Cardiac septum (tissue), 1 donor: ENCODE results near the gene PRUNE2. TPM values are rescaled to one million over a fixed set of nuclear protein-coding genes. Genes with fewer than 3 reads are reported as not detected.
"Not testable (repeated sequence)": the region's sequence is repeated elsewhere in the genome, so short reads cannot be mapped to it uniquely, and the experiment has no call there.

Experiments used
- DNase-seq: peaks from one replicate; pipeline ENCODE4 v3.0.0-alpha.2; 2020; ENCODE audit warnings: low spot score
- intact Hi-C: fragments of 100-400 bp; cut with DNase I; formaldehyde crosslinking; loops from one replicate; pipeline ENCODE4 v1.14.0; 2022
- total RNA-seq: library from RNA; stranded (reverse); fragmentation: NEBNext Ultra II Directional; extraction: Animal tissue kit (Norgen Biotek cat#: 25700); gene quantifications from one replicate; pipeline ENCODE4 v1.2.1, GENCODE V29; 2021
- donor health status: DM: no; HTN: no; CAD: no.

Gene PRUNE2
- total RNA-seq, 1 donor from 2014 or later = 19.9 TPM

GRCh38 chr9:76756941-76757673, 148.8 kb downstream of the PRUNE2 start:
- intact Hi-C loops = no loop called here
- no peak for DNase-seq

DNA sequence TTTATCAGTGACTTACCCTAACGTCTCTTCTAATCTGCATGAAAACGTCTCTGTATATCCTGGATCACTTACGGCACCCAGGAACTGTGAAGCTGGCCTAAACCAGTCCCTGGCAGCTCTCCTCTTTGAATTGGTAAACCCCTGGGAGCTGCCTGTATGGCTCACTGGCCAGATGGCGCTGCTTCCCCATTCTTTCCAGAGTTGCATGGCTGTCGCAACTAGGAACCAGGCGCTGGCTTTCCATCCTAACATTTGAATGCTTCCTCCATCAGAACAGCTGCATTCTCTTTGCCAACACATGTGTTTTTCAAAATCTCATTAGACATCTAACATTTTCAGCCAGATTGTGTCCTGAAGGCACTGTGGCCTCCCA, 149.7 kb downstream of the PRUNE2 start:
- DNase-seq = no peak
- intact Hi-C loops = no loop called here

DNA sequence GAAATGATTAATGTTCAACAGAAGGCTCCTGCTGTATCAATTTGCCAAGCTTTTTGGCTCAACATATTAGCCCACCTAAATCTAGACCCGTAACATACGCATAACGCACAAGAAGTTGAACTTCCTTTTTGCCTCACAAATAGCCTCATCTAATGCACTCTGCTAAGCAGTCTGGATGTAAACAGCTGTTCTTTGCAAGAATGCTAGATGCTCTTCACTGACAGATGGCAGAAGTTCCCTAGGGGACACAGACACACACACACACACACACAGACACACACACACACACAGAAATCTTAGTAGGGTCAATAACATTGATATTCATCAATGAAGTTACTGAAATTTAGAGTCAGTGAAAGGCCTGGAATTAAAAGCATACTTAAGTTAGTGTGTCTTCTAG, 154.9 kb downstream of the PRUNE2 start:
- intact Hi-C loops = no loop called here
- no peak for DNase-seq

GRCh38 chr9:76744336-76744735, 161.6 kb downstream of the PRUNE2 start:
- intact Hi-C loops = no loop called here
- no peak for DNase-seq

DNA sequence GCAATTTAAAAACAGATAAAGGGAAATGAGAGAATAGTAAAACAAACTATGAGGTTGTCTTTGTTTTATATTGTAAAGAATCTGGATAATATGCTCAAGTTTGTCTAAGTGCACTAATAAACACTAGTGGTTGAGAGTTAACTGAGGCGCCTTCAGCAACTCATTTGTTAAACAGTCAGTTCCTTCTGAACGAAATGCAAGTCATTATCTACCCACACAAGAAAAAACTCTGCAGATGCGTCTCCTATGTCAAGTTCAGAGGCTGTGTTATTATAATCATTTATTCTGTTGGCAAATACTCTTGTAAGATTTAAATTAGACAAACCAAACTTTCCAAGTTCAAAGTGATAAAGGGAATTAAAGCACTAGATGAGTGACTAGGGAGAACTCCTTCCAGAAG, 162.0 kb downstream of the PRUNE2 start:
- intact Hi-C loops = no loop called here
- no peak for DNase-seq

- intact Hi-C loops, DNase-seq: not testable (repeated sequence)
These were observed 163.0 kb downstream of the PRUNE2 start for GRCh38 chr9:76742890-76743289.

GRCh38 chr9:76741524-76741923, 164.4 kb downstream of the PRUNE2 start:
- no peak for DNase-seq
- intact Hi-C loops = no loop called here

DNA sequence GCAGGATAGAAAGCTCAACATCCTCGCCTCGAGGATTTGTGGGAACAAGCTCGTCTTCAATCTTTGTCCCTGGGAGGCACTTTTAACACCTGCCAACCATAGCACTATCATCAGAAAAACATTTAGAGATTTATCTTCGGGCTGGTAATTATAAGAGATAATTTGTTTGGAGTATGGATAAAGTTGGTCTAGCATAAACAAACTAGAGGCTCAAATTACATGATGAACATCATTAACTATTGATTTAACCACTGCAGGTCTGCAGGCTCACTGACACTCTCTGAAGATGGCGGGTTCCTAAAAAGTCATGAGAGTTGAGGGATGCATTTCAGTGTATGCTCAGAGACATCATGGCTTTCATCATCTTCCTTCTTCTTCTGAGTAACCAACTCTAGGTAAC, 167.5 kb downstream of the PRUNE2 start:
- intact Hi-C loops = no loop called here
- DNase-seq = no peak

GRCh38 chr9:76737154-76737902, 168.6 kb downstream of the PRUNE2 start:
- intact Hi-C loops = no loop called here
- no peak for DNase-seq

- DNase-seq = no peak
- intact Hi-C loops = no loop called here
These were observed 171.2 kb downstream of the PRUNE2 start for GRCh38 chr9:76734716-76735115.

GRCh38 chr9:76733096-76733495, 172.8 kb downstream of the PRUNE2 start:
- DNase-seq = no peak

GRCh38 chr9:76732341-76732958, 173.5 kb downstream of the PRUNE2 start:
- DNase-seq = no peak
- intact Hi-C loops = no loop called here

More at GRCh38 chr9:76733096-76733495, 172.8 kb downstream of the PRUNE2 start:
- intact Hi-C loops = no loop called here

- no peak for DNase-seq
- intact Hi-C loops = no loop called here
These were observed 175.1 kb downstream of the PRUNE2 start for GRCh38 chr9:76730801-76731200.

DNA sequence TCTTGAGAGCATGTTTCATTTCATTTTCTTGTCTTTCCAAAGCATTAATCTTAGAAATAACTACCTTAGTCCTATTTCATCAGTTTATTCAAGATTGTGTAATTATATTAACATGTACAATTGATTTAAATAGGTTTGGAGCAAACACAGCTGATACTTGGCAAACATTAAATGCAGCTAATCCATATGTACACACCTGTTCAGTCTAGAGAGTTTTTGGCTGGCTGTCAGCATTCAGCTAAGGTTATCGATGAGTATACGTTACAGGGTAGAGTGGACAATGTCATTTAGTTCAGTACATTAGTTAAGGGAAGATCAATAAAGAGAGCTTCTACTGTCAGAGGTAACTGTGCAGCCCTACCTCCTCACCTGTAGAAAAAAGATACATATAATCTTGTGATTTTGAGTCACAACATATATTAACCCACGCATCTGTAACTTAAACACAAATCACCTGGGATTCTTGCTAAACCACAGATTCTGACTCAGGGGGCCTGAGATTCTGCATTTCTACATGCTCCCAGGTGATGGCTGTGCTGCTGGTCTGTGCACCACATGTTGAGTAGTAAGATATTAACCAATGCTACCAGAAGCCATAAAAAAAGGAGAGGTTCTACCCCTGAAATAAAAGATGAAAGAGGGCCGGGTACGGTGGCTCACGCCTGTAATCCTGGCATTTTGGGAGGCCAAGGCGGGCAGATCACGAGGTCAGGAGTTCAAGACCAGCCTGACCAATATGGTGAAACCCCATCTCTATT, 175.8 kb downstream of the PRUNE2 start:
- intact Hi-C loops = no loop called here
- DNase-seq = no peak

DNA sequence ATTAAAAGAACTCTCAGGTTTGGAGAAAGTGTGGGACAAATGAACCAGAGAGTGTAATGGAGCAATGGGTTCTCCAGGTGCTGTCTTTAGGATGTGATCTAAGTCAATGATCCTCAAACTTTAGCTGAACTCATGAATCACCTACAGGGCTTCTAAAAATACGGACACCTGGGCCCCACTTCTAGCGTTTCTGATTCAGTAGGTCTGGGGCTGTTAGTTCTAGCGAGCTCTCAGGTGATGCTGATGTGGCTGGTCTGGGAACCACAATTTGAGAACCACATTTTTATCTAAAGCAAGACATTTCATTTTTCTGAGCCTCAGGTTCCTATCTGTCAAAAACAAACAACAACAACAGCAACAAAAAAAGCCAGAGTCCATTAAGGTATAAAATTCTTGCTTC, 176.8 kb downstream of the PRUNE2 start:
- intact Hi-C loops = no loop called here
- DNase-seq = no peak

GRCh38 chr9:76725885-76726284, 180.0 kb downstream of the PRUNE2 start:
- intact Hi-C loops = no loop called here
- no peak for DNase-seq

GRCh38 chr9:76725011-76725546, 180.8 kb downstream of the PRUNE2 start:
- intact Hi-C loops = no loop called here
- no peak for DNase-seq

GRCh38 chr9:76720245-76720644, 185.7 kb downstream of the PRUNE2 start:
- intact Hi-C loops = no loop called here
- DNase-seq = no peak

GRCh38 chr9:76718166-76718565, 187.7 kb downstream of the PRUNE2 start:
- intact Hi-C loops = no loop called here
- no peak for DNase-seq

- intact Hi-C loops = no loop called here
- DNase-seq = no peak
These were observed 188.3 kb downstream of the PRUNE2 start for GRCh38 chr9:76717613-76718012.
